ENCODE data around the gene PYDC2.
"Not testable (repeated sequence)": the region's sequence is repeated elsewhere in the genome, so short reads cannot be mapped to it uniquely, and the experiment has no call there.

The PYDC2 gene

GRCh38 chr3:191470545-191470944 lies 9.6 kb downstream of the PYDC2 start:
- DNase-seq: no peak

- DNase-seq: no peak
These were observed 12.8 kb downstream of the PYDC2 start for GRCh38 chr3:191473661-191474198.

DNA sequence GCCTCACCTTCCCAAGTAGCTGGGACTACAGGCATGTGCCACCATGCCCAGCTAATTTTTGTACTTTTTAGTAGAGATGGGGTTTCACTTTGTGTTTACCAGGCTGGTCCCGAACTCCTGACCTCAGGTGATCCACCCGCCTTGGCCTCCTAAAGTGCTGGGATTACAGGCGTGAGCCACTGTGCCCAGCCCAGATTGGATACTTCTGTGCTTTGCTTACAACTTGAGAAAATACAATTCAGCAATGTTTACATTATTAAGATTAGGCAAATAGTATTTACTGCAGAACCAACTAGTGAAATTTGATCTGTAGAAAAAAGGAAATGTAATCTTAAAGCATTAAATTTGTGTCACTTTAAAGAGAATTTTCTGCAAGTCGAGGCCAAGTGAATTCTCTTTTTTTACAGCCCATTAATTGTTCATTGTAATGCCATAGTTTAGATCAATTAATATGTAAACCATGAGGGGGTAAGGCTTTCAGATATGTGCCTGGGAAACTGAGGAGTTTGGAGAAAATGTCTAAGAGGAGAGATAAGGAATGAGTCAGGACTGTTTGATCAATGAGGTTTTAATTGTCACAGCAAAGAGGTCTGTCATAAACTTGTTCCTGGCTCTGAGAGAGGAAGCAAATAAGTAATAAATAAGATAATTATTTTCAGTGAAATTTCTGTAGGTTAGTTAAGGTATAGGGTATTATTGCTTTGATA lies 15.3 kb downstream of the PYDC2 start:
- no peak for DNase-seq

DNA sequence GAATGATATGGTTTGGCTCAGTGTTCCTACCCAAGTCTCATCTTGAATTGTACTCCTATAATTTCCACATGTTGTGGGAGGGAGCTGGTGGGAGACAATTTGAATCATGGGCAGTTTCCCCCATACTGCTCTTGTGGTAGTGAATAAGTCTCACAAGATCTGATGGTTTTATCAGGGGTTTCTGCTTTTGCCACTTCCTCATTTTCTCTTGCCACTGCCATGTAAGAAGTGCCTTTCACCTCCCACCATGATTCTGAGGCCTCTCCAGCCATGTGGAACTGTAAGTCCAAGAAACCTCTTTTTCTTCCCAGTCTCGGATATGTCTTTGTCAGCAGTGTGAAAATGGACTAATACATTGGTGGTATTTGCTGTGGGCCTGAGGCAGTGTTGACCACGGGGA lies 23.0 kb downstream of the PYDC2 start:
- not testable (repeated sequence) for DNase-seq

- no peak for DNase-seq
These were observed 23.5 kb downstream of the PYDC2 start for GRCh38 chr3:191484461-191484860.

DNA sequence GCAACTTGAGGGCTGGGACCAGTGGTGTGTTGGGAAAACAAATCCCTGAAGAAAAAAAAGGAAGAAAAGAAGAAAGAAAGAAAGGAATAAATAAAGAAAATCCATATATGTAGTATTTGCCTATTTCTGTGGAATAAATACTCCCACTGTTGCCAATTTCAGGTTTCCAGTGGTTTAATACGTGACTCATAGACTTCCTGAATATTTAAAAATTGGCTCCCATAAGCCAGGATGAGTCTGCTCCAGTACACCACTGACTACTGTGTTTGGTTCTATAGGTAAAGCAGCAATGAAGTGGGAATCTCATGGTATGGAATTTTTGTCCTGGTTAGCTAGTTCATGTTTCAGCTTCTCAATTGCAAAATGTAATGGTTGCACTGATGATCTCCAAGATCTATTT lies 31.6 kb downstream of the PYDC2 start:
- DNase-seq: no peak

GRCh38 chr3:191493336-191493735 lies 32.4 kb downstream of the PYDC2 start:
- no peak for DNase-seq

GRCh38 chr3:191499307-191500080 lies 38.5 kb downstream of the PYDC2 start:
- DNase-seq: no peak

GRCh38 chr3:191500892-191501291 lies 39.9 kb downstream of the PYDC2 start:
- no peak for DNase-seq

DNA sequence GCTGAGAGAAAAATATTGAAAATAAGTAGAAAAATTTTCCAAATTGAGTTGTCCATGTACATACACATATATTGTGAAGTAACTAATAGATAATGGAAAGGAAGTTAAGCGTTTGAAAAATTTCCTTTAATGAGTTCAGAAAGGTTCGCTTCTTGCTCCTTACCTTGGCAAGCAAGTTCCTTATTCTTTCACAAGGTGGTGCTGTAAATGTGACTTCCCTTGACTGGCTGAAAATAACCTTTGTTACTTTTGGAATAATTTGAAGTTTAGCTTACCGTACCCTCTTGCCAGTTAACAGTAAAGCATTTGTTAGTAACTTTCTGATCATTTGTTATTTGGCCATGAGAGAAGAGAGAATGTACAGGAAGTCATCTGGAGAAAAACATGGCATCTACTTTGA lies 41.6 kb downstream of the PYDC2 start:
- no peak for DNase-seq

DNA sequence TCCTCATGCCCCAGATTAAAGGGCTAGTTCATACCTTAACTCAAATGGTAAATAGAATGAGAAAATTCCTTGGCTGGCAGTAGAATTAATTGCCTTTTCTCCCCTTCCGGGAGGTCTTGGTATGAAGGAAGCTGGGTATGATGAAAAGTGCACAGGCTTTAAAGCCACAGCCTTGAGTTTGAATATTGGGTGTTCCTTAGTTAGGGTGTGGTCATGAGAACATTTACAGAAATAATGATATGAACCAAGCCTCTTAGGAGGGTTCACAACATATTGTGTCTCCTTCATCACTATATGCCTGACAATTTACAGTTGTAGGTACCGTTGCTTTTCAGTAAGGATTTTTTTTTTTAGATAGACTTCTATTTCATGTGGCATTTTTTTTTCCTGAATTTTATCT lies 48.1 kb downstream of the PYDC2 start:
- DNase-seq: no peak

Data from activated T-cell treated with anti-CD3 and anti-CD28 coated beads, Interleukin-2, amount 50 U/mL, for 1 hour (primary cell).